ENCODE data around the gene PIK3R2.

- TF ChIP-seq CTCF (IDR thresholded peaks at IDR 0.05), result no peak
- TF ChIP-seq POLR2A (IDR thresholded peaks at IDR 0.05), result no peak
Measured at GRCh38 chr19:18194181-18194530, 41.2 kb downstream of the PIK3R2 start.

Measured in Peyer's patch (tissue), 4 donors.